Eye (tissue), 1 donor: Measurements from ENCODE around the gene SPPL2B.

Source experiments
- DNase-seq: peaks from one replicate; pipeline ENCODE4 v3.0.0-alpha.2; 2015

The SPPL2B gene

GRCh38 chr19:2324220-2324948 is 4.1 kb upstream of the SPPL2B start:
- DNase-seq: peak; percentile 59

GRCh38 chr19:2325281-2326046 is 3.0 kb upstream of the SPPL2B start:
- no peak for DNase-seq

GRCh38 chr19:2326699-2327360 is 1.7 kb upstream of the SPPL2B start:
- no peak for DNase-seq

- peak; percentile 62 for DNase-seq
These were observed 597 bp upstream of the SPPL2B start for GRCh38 chr19:2327773-2328400.

- peak; percentile 51 for DNase-seq
These were observed 630 bp downstream of the SPPL2B start for GRCh38 chr19:2329149-2329478.

- peak; percentile 88 for DNase-seq
These were observed 1.0 kb downstream of the SPPL2B start for GRCh38 chr19:2329501-2329916.

GRCh38 chr19:2330255-2330631 is 1.8 kb downstream of the SPPL2B start:
- DNase-seq: no peak

- no peak for DNase-seq
These were observed 2.3 kb downstream of the SPPL2B start for GRCh38 chr19:2330632-2331284.

GRCh38 chr19:2331601-2332246 is 3.2 kb downstream of the SPPL2B start:
- no peak for DNase-seq

GRCh38 chr19:2332341-2333026 is 4.0 kb downstream of the SPPL2B start:
- peak; percentile 61 for DNase-seq

- DNase-seq: peak; percentile 38
These were observed 4.7 kb downstream of the SPPL2B start for GRCh38 chr19:2333027-2333806.

- DNase-seq: no peak
These were observed 5.3 kb downstream of the SPPL2B start for GRCh38 chr19:2333807-2334211.

GRCh38 chr19:2334426-2334825 is 5.9 kb downstream of the SPPL2B start:
- no peak for DNase-seq

GRCh38 chr19:2334986-2335846 is 6.7 kb downstream of the SPPL2B start:
- peak; percentile 54 for DNase-seq

GRCh38 chr19:2335848-2336247 is 7.4 kb downstream of the SPPL2B start:
- no peak for DNase-seq

GRCh38 chr19:2336528-2337328 is 8.2 kb downstream of the SPPL2B start:
- DNase-seq: peak; percentile 66

GRCh38 chr19:2337329-2337707 is 8.8 kb downstream of the SPPL2B start:
- peak; percentile 93 for DNase-seq

- DNase-seq: no peak
These were observed 9.7 kb downstream of the SPPL2B start for GRCh38 chr19:2338055-2338615.
